K562 (cell line): ENCODE measurements around the gene GLIPR1L2. TPM values are rescaled to one million over a fixed set of nuclear protein-coding genes. Genes with fewer than 3 reads are reported as not detected.

ENCODE experiments used
- polyA plus RNA-seq, 8 experiments: library from polyadenylated mRNA; depleted of rRNA in 4 of 8; stranded (reverse) in 5 of 8; unstranded in 3 of 8; fragments of >200 nt; fragmentation: Nextera tagmentation in 2 of 8; fragmentation: Illumina TruSeq in 1 of 8; extraction: Ambion mirVana in 2 of 8; extraction: Trizol in 1 of 8; gene quantifications; 2 replicates each; pipeline versions ENCODE4 v1.2.1 to v1.2.3, GENCODE V29; 2011 to 2014; ENCODE audit warnings: inconsistent platforms in 1 of 8, missing spikeins in 1 of 8
- total RNA-seq, 7 experiments: library from RNA; depleted of rRNA in 6 of 7; stranded (reverse); fragments of >200 nt in 6 of 7; fragmentation: Illumina TruSeq in 2 of 7; extraction: Trizol in 2 of 7; gene quantifications; 2 replicates each; pipeline versions ENCODE4 v1.2.1 to v1.2.3, GENCODE V29; 2011 to 2021; ENCODE audit warnings: low replicate concordance in 1 of 7

Gene GLIPR1L2
- total and polyA plus RNA-seq, 9 of the 15 experiments (the other 6 are each of a cell fraction or from before 2014, with no cell fraction given) = not detected

Other genes with a start within 250 kb of the GLIPR1L2 start
- gene KCNC2, start 181.2 kb upstream of the GLIPR1L2 start, total RNA-seq (2014; rRNA removed) = not detected in 2 replicates
- gene KCNC2, start 181.2 kb upstream of the GLIPR1L2 start, total RNA-seq (2014; rRNA removed; fragmentation: Illumina TruSeq; extraction: Trizol) = not detected in 2 replicates
- gene KCNC2, start 181.2 kb upstream of the GLIPR1L2 start, total RNA-seq (2015; rRNA removed; fragmentation: Illumina TruSeq; extraction: Trizol) = not detected in 2 replicates
- gene KCNC2, start 181.2 kb upstream of the GLIPR1L2 start, total RNA-seq (2021) = not detected in 2 replicates
- not detected in 2 replicates for gene KCNC2, start 181.2 kb upstream of the GLIPR1L2 start, polyA plus RNA-seq (2011; rRNA removed)
- not detected in 2 replicates for gene KCNC2, start 181.2 kb upstream of the GLIPR1L2 start, polyA plus RNA-seq (2014; fragmentation: Illumina TruSeq; extraction: Trizol)
- not detected for gene KCNC2, start 181.2 kb upstream of the GLIPR1L2 start, polyA plus RNA-seq (2014; fragmentation: Nextera tagmentation; extraction: Ambion mirVana)
- gene KCNC2, start 181.2 kb upstream of the GLIPR1L2 start, polyA plus RNA-seq (2014; rRNA removed) = not detected in 2 replicates
- gene CAPS2, start 60.8 kb upstream of the GLIPR1L2 start, total RNA-seq (2014; rRNA removed) = 0.33 TPM in 1 of 2 replicates, not detected in the other
- 0.44 and 0.54 TPM in 2 replicates for gene CAPS2, start 60.8 kb upstream of the GLIPR1L2 start, total RNA-seq (2014; rRNA removed; fragmentation: Illumina TruSeq; extraction: Trizol)
- gene CAPS2, start 60.8 kb upstream of the GLIPR1L2 start, total RNA-seq (2015; rRNA removed; fragmentation: Illumina TruSeq; extraction: Trizol) = 0.51 and 0.98 TPM in 2 replicates
- gene CAPS2, start 60.8 kb upstream of the GLIPR1L2 start, total RNA-seq (2021) = 0.36 and 0.60 TPM in 2 replicates
- 0.10 and 0.12 TPM in 2 replicates for gene CAPS2, start 60.8 kb upstream of the GLIPR1L2 start, polyA plus RNA-seq (2011; rRNA removed)
- gene CAPS2, start 60.8 kb upstream of the GLIPR1L2 start, polyA plus RNA-seq (2014; fragmentation: Illumina TruSeq; extraction: Trizol) = 0.15 and 0.30 TPM in 2 replicates
- gene CAPS2, start 60.8 kb upstream of the GLIPR1L2 start, polyA plus RNA-seq (2014; fragmentation: Nextera tagmentation; extraction: Ambion mirVana) = under 1 TPM; 0.37 to 0.69 TPM
- 0.82 TPM in 1 of 2 replicates, not detected in the other for gene CAPS2, start 60.8 kb upstream of the GLIPR1L2 start, polyA plus RNA-seq (2014; rRNA removed)
- not detected in 2 replicates for gene GLIPR1L1, start 56.4 kb upstream of the GLIPR1L2 start, total RNA-seq (2014; rRNA removed)
- not detected in 2 replicates for gene GLIPR1L1, start 56.4 kb upstream of the GLIPR1L2 start, total RNA-seq (2014; rRNA removed; fragmentation: Illumina TruSeq; extraction: Trizol)
- gene GLIPR1L1, start 56.4 kb upstream of the GLIPR1L2 start, total RNA-seq (2015; rRNA removed; fragmentation: Illumina TruSeq; extraction: Trizol) = not detected in 2 replicates
- not detected in 2 replicates for gene GLIPR1L1, start 56.4 kb upstream of the GLIPR1L2 start, total RNA-seq (2021)
- gene GLIPR1L1, start 56.4 kb upstream of the GLIPR1L2 start, polyA plus RNA-seq (2011; rRNA removed) = not detected in 2 replicates
- not detected in 2 replicates for gene GLIPR1L1, start 56.4 kb upstream of the GLIPR1L2 start, polyA plus RNA-seq (2014; fragmentation: Illumina TruSeq; extraction: Trizol)
- not detected for gene GLIPR1L1, start 56.4 kb upstream of the GLIPR1L2 start, polyA plus RNA-seq (2014; fragmentation: Nextera tagmentation; extraction: Ambion mirVana)
- not detected in 2 replicates for gene GLIPR1L1, start 56.4 kb upstream of the GLIPR1L2 start, polyA plus RNA-seq (2014; rRNA removed)
- gene GLIPR1, start 89.7 kb downstream of the GLIPR1L2 start, total RNA-seq (2014; rRNA removed) = 0.29 and 0.45 TPM in 2 replicates
- 0.69 and 1.0 TPM in 2 replicates for gene GLIPR1, start 89.7 kb downstream of the GLIPR1L2 start, total RNA-seq (2014; rRNA removed; fragmentation: Illumina TruSeq; extraction: Trizol)
- gene GLIPR1, start 89.7 kb downstream of the GLIPR1L2 start, total RNA-seq (2015; rRNA removed; fragmentation: Illumina TruSeq; extraction: Trizol) = 1.2 and 2.3 TPM in 2 replicates
- gene GLIPR1, start 89.7 kb downstream of the GLIPR1L2 start, total RNA-seq (2021) = 0.98 and 1.2 TPM in 2 replicates
- gene GLIPR1, start 89.7 kb downstream of the GLIPR1L2 start, polyA plus RNA-seq (2011; rRNA removed) = 0.19 and 0.26 TPM in 2 replicates
- 0.69 and 1.2 TPM in 2 replicates for gene GLIPR1, start 89.7 kb downstream of the GLIPR1L2 start, polyA plus RNA-seq (2014; fragmentation: Illumina TruSeq; extraction: Trizol)
- gene GLIPR1, start 89.7 kb downstream of the GLIPR1L2 start, polyA plus RNA-seq (2014; fragmentation: Nextera tagmentation; extraction: Ambion mirVana) = 1 to 10 TPM; 2.0 to 2.1 TPM
- 0.34 and 0.39 TPM in 2 replicates for gene GLIPR1, start 89.7 kb downstream of the GLIPR1L2 start, polyA plus RNA-seq (2014; rRNA removed)
- gene KRR1, start 120.5 kb downstream of the GLIPR1L2 start, total RNA-seq (2014; rRNA removed) = 32.8 and 42.6 TPM in 2 replicates
- gene KRR1, start 120.5 kb downstream of the GLIPR1L2 start, total RNA-seq (2014; rRNA removed; fragmentation: Illumina TruSeq; extraction: Trizol) = 102 and 131 TPM in 2 replicates
- 84.6 and 91.0 TPM in 2 replicates for gene KRR1, start 120.5 kb downstream of the GLIPR1L2 start, total RNA-seq (2015; rRNA removed; fragmentation: Illumina TruSeq; extraction: Trizol)
- gene KRR1, start 120.5 kb downstream of the GLIPR1L2 start, total RNA-seq (2021) = 61.0 and 67.6 TPM in 2 replicates
- 43.8 and 60.7 TPM in 2 replicates for gene KRR1, start 120.5 kb downstream of the GLIPR1L2 start, polyA plus RNA-seq (2011; rRNA removed)
- gene KRR1, start 120.5 kb downstream of the GLIPR1L2 start, polyA plus RNA-seq (2014; fragmentation: Illumina TruSeq; extraction: Trizol) = 53.8 and 56.5 TPM in 2 replicates
- gene KRR1, start 120.5 kb downstream of the GLIPR1L2 start, polyA plus RNA-seq (2014; fragmentation: Nextera tagmentation; extraction: Ambion mirVana) = 10 to 100 TPM; 49.9 to 68.5 TPM
- gene KRR1, start 120.5 kb downstream of the GLIPR1L2 start, polyA plus RNA-seq (2014; rRNA removed) = 46.1 and 69.0 TPM in 2 replicates